Pancreas (tissue), 10 donors: ENCODE results near the gene RPTOR. TPM values are rescaled to one million over a fixed set of nuclear protein-coding genes. Genes with fewer than 3 reads are reported as not detected.

Experiments used
- ATAC-seq, 4 donors: fragments of 200-7000 bp; cut with Tn5 transposase; one replicate each; pipeline versions ENCODE4 v1.8.0 to v1.9.1; 2020; ENCODE audit warnings: mild to moderate bottlenecking in 4 of 4, moderate library complexity in 4 of 4
- DNase-seq, 6 donors: peaks; one replicate each; pipeline ENCODE4 v3.0.0-alpha.2; 2020
- FAIRE-seq: peaks from 2 replicates; lab custom pipeline; 2012; peaks lifted over from hg19 to GRCh38; lab: Jason Lieb, UNC
- H3K27ac ChIP-seq, 4 donors: fragments of 200-600 bp; sonication (generic); 1 replicate in 3 of 4; 2 replicates in 1 of 4; pipeline versions ENCODE4 v1.5.0 to v1.8.0; 2020
- H3K27me3 ChIP-seq, 4 donors: fragments of 200-600 bp; one replicate each; pipeline ENCODE4 v1.8.0; 2021
- H3K36me3 ChIP-seq, 3 donors: fragments of 200-600 bp; sonication (generic) in 1 of 3; one replicate each; pipeline versions ENCODE4 v1.5.0 to v1.8.0; 2020 to 2021
- H3K4me1 ChIP-seq, 3 donors: fragments of 200-600 bp; one replicate each; pipeline ENCODE4 v1.8.0; 2021
- H3K4me3 ChIP-seq, 4 donors: fragments of 200-600 bp; sonication (generic) in 2 of 4; one replicate each; pipeline versions ENCODE4 v1.5.0 to v1.8.0; 2020 to 2021
- H3K9me3 ChIP-seq, 4 donors: fragments of 200-600 bp; one replicate each; pipeline ENCODE4 v1.8.0; 2021
- CTCF ChIP-seq, 4 donors: fragments of 200-600 bp; sonication (generic) in 3 of 4; IDR thresholded peaks; one replicate each; pipeline versions ENCODE4 v1.5.0 to v1.8.0; 2021; ENCODE audit warnings: antibody characterized with exemption in 4 of 4
- WGBS, 2 donors: extraction: QIAGEN DNeasy Blood & Tissue Kit; methylation state at CpG; one replicate each; pipeline ENCODE4 v1.1.7; 2013; 5-methylcytosine and 5-hydroxymethylcytosine counted together
- intact Hi-C, 3 donors: fragments of 100-400 bp; cut with DNase I; formaldehyde crosslinking; loops; one replicate each; pipeline versions ENCODE4 v1.11.1 to v1.14.2; 2022
- polyA plus RNA-seq, 2 donors: library from polyadenylated mRNA; stranded (reverse); fragments of 200-250 nt; gene quantifications; one replicate each; pipeline ENCODE4 v1.2.3, GENCODE V29; 2013
- total RNA-seq, 6 donors: library from RNA; stranded (reverse); fragmentation: NEBNext Ultra II Directional in 4 of 6; extraction: Animal tissue kit (Norgen Biotek cat#: 25700) in 4 of 6; gene quantifications; one replicate each; pipeline versions ENCODE4 v1.2.1 to v1.2.4, GENCODE V29; 2021 to 2023
- donor health status: healthy with polysubstance abuse.
- donor health status: DM: no; HTN: no; CAD: no; lungs with moderate emphysema.
- donor health status: DM: no; HTN: no; CAD: no.
- donor health status: control.
- donor health status: control.
- donor health status: Bipolar disorder and iron deficiency.
- donor health status: DM: yes; HTN: yes; CAD: no.
- donor health status: DM: no; HTN: no; CAD: no.
- donor health status: DM: no; HTN: no; CAD: no.
- donor health status: DM: yes; HTN: yes; CAD: no.

Gene RPTOR
- total and polyA plus RNA-seq, 8 donors, result 5.0 to 18.9 (median 13.2) TPM

DNA sequence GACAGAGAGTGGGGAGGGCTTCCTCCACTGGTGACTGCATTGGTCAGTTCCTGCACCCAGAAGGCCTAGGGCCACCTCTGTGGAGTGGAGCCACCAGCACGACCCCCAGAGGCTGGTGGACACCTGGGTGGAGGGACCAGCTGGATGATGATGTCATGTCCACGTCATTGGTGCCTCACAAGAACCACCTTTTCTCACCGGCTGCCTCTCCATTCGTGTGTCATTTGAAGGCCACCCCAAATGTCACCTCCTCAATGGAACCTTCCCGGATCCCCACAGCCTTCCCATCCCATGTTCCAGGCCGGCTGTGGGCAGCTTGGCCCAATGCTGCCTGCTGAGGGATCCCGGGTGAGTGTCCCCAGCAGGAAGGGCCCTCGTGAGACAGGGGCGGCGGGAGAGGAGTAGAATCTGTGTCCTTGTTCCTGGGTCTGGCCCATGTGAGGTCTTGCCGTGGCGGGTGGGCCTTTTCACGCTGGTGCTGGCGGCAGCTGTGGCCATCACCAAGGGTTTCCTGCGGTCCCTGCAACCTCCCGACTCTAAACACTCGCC, 437.9 kb downstream of the RPTOR start:
- Histone ChIP-seq H3K4me1 (peaks cover 0 to 7% (median 0%) of the 10 kb centered on the region in 3 donors), H3K36me3 (no peaks in the 10 kb centered on the region), H3K27me3 (no peaks in the 10 kb centered on the region), H3K9me3 (no peaks in the 10 kb centered on the region), H3K4me3 (no peak overlapping the region), H3K27ac (no peak overlapping the region)
- ATAC-seq, result no peak
- no peak for FAIRE-seq
- 69% methylated on average over 17 of the region's 17 CpGs for WGBS, 2 donors
- no peak for DNase-seq
- no peak for TF ChIP-seq CTCF (IDR thresholded peaks at IDR 0.05)
- intact Hi-C loops, result loop anchor here in 2 of 3 donors (2.0 to 5.0 kb wide), 2 partner anchors 554 to 555 kb away; no protein-coding TSS in a partner anchor

DNA sequence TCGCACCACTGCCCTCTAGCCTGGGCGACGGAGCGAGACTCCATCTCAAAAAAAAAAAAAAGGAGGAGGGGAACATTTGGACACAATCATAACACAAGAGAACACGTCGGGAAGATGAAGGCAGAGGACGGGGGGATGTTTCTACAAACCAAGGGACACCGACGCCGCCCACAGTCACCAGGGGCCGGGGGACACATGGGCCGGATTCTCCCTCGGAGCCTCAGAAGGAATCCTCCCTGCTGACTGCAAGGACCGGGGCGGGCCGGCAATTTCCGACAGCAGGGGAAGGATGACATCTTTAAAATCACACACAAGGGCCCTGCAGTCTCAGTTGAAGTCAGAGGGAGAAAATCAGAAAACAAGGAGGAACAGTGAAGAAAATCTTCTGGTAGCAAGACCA, 438.9 kb downstream of the RPTOR start:
- Histone ChIP-seq H3K36me3 (no peaks in the 10 kb centered on the region), H3K27ac (no peak overlapping the region), H3K9me3 (no peaks in the 10 kb centered on the region), H3K27me3 (no peaks in the 10 kb centered on the region), H3K4me3 (no peak overlapping the region), H3K4me1 (peaks cover 0 to 7% (median 0%) of the 10 kb centered on the region in 3 donors)
- FAIRE-seq (no peak), ATAC-seq (no peak), DNase-seq (no peak)
- WGBS, 2 donors, result 72 to 79% methylated on average over 17 of the region's 17 CpGs
- TF ChIP-seq CTCF (IDR thresholded peaks at IDR 0.05), result no peak
- intact Hi-C loops, result loop anchor here in 2 of 3 donors (2.0 to 5.0 kb wide), 2 partner anchors 555 to 556 kb away; no protein-coding TSS in a partner anchor

GRCh38 chr17:80984749-80985148, 440.1 kb downstream of the RPTOR start:
- TF ChIP-seq CTCF (IDR thresholded peaks at IDR 0.05), result no peak
- FAIRE-seq, result no peak
- Histone ChIP-seq H3K4me3 (no peak overlapping the region), H3K36me3 (no peaks in the 10 kb centered on the region), H3K27ac (no peak overlapping the region), H3K9me3 (no peaks in the 10 kb centered on the region), H3K27me3 (no peaks in the 10 kb centered on the region), H3K4me1 (peaks cover 0 to 13% (median 0%) of the 10 kb centered on the region in 3 donors)
- DNase-seq, result no peak
- no peak for ATAC-seq
- 51 to 54% methylated on average over 7 of the region's 7 CpGs for WGBS, 2 donors
- intact Hi-C loops, result loop anchor here in 1 of 3 donors (5.0 kb wide), 1 partner anchor 557 kb away; no protein-coding TSS in a partner anchor

- peaks cover 0 to 9% (median 0%) of the 10 kb centered on the region in 3 donors for H3K4me1 ChIP-seq
- no peak overlapping the region for H3K27ac ChIP-seq
- WGBS, 2 donors, result 68 to 78% methylated on average over 7 of the region's 7 CpGs
- intact Hi-C loops, result no loop called here
- FAIRE-seq (no peak), ATAC-seq (no peak), DNase-seq (no peak)
- H3K36me3 ChIP-seq, result no peaks in the 10 kb centered on the region
- H3K4me3 ChIP-seq, result no peak overlapping the region
- no peaks in the 10 kb centered on the region for H3K27me3 ChIP-seq
- no peak for TF ChIP-seq CTCF (IDR thresholded peaks at IDR 0.05)
- no peaks in the 10 kb centered on the region for H3K9me3 ChIP-seq
These were observed 441.4 kb downstream of the RPTOR start for GRCh38 chr17:80986046-80986445.

DNA sequence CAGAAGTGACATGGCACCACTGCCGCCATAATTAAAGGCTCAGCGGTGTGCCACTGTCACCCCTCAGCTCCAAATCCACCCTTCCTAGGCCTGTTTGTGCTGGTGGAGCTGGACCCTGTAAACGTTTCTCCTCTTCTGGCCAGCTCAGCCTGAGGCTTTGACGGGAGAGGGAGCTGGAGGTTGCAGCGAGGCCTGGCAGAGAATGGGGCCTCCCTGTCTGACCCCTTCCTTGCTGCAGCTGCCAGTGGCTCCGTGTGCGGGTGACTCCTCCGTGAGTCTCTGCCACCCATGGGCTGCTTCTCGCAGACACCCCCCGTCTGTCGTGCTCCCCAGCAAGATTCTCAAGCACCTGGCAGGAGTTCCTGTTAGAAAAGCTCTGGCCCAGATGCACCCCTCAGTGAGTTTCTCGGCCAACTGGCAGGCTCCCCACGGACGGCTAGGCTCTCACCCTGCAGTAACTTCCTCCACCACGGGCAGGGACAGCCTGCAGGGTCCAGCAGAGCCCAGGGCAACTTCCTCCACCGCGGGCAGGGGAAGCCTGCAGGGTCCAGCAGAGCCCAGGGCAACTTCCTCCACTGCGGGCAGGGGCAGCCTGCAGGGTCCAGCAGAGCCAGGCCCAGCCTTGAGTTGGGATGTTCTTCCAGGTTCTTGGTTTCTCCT, 442.3 kb downstream of the RPTOR start:
- Histone ChIP-seq H3K9me3 (no peaks in the 10 kb centered on the region), H3K4me3 (no peak overlapping the region), H3K4me1 (peaks cover 0 to 6% (median 0%) of the 10 kb centered on the region in 3 donors), H3K27ac (no peak overlapping the region), H3K27me3 (no peaks in the 10 kb centered on the region), H3K36me3 (no peaks in the 10 kb centered on the region)
- no peak for FAIRE-seq
- ATAC-seq, result peak in 1 of 4 donors; percentile 49
- TF ChIP-seq CTCF (IDR thresholded peaks at IDR 0.05), result no peak
- 58 to 69% methylated on average over 16 to 18 of the region's 18 CpGs for WGBS, 2 donors
- intact Hi-C loops, result no loop called here
- no peak for DNase-seq
